Amniotic epithelial cell (primary cell): ENCODE measurements around the gene ASS1.

Experiments used
- DNase-seq: peaks from one replicate; pipeline ENCODE4 v3.0.0-alpha.2; 2010; ENCODE audit warnings: low read depth

ASS1 gene

DNA sequence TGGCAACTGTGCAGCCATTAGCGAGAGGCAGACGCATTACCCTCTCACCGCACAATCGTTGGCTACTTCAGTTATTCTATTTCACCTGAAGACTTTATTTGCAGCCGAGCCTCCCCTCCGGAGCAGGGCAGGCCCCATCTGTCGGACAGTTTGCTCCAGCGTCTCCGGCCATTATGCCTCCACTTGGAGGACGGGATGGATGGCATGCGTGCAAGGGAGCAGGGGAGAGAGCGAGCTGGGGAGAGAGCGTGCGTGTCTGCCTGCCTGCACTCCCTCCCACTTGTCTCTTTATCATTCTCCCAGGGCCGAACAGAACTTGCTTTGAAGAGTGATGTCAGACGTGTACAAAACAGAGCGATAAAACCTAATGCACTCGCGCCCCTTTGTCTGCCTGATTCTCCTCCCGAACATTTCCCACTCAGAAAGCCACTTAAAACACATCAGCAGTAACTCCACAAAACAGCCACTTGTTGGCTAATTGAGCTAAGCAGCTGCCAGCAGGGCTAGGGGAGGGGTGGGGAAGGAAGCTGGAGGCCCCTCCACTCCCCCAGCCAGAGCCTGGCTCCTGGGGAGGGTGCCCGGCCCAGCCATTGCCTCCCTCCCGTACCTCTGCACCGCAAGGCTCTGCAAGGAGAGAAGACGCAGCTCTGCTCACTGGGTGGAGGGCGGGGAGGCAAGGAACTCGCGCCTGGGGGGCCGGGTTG lies 91.2 kb downstream of the ASS1 start:
- peak; percentile 81 for DNase-seq

DNA sequence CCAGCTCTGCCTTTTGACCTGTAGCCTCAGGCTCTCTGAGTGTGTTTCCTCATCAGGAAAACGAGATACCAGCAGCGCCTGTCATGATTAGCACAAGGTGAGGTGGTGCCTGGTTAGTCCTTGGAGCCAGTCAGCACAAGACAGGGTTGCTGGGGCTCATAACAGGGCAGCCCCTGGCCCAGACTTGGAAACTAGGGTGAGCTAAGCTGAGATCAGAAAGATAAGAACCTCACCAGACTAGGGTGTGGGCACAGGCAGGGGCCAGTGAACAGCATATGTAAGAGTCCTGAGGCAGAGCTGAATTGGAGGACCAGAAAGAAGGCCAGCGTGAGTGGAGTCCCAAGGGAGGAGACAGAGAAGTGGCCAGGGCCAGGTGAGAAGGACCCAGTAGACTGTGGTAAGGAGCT lies 91.9 kb downstream of the ASS1 start:
- no peak for DNase-seq

DNA sequence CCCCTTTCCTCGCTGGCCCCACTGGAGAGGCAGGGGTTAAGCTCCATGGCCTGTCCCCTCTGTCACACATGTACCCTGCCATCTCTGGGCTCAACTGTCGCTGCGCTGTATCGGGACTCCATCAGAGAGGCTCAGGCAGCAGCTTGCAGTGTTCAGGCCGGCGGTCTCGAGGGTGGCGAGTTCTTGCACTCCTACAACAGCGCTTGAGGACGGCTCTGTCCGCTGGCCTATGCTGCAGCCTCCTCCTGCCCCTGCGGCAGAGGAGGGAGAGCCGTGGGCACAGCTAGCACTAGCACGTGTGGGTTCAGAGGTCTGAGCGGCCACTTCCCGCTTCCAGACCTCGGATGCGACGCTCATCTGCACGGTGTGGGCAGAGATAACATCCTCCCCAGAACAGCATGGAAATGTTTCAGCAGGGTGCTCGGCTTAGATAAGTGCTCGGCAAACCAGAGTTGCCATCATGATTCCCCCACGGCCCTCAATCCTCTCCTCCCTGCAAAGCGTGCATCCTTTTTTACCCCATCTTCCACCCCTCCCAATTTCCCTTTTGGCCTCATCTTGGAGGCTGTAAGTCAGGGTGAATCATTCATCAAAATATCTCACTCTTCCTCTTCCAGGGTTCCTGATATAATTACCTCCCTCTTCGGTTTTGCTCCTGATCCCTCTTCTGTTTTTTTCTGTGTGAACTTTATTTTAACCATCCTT lies 92.7 kb downstream of the ASS1 start:
- no peak for DNase-seq

DNA sequence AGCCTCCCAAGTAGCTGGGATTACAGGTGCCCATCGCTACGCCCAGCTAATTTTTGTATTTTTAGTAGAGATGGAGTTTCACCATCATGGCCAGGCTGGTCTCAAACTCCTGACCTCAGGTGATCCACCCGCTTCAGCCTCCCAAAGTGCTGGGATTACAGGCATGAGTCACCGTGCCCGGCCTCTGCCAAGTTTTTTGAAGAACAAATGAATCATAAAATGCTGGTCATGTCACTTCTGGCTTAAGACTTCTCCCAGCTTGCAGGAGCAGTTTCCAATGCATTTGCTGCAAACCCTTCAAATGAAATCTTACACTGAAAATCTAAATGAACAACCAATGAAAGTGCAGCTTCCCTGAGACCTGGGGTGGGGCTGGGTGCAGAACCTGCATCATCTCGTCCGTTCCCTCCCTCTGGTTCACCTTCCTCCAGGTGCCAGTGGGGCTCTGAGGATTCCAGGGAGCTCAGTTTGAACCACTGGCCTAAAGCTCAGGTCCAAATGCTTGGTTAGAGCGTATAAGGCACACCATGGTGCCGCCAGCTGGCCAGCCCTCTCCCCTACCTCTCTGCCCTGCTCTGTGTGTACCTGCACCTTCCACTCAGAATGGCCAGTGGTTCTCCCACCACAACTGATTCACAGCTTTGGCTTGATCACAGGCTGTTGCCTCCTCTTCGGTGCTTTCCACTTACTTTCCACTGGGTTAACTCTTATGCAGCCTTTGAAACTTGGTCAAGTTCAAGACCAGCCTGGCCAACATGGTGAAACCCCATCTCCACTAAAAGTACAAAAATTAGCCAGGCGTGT lies 94.9 kb downstream of the ASS1 start:
- DNase-seq = peak; percentile 78

GRCh38 chr9:130541533-130541932 lies 96.8 kb downstream of the ASS1 start:
- DNase-seq = no peak

DNA sequence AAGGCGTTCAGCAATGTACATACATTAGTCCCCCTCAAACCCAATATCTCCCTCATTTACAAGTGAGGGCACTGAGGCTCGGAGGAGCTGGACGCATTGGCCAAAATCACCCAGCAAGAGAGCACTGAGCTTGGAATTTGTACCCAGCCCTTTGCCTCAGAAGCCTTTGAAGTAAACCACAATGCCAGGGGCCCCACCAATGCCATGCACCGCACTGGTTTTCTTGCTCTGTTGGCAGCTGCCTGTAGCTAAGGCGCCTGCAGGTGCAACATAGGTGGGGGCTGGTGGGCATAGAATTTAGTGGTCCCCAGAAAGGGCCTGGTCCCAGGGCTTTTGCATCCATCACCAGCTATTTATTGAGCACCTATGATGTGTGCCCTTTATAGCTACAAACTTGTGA lies 97.3 kb downstream of the ASS1 start:
- DNase-seq = no peak

DNA sequence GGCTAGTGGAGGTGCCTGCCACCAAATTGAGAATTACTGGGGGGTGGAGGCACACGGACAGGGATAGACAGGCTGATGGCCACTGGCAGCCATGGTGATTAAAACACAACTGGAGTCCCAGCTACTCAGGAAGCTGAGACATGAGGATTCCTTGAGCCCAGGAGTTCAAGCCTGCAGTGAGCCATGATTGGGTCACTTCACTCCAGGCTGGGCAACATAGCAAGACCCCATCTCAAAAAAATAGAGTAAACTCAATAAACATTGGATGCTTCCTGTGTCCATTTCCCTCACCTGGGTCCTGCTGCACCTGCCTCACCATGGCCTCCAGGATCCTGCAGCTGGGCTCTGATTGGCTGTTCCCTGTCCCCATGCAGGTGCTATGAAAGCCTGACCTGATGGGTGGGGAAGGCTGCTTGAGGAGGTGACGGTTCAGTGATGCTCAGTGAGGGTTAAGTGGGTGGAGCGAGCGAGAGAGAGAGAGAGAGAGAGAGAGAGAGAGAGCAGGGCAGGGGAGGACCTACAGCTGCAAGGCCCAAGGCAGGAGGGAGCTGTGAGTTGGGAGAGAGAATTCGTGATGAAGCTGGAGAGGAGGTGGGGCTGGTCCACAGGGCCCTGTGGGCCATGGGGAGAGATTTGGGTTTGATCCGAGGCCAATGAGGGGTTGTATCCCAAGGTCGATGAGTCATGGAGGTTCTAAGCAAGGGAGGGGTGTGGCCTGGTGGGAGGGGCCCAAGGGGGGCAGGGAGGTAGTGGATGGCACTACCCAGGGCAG lies 97.9 kb downstream of the ASS1 start:
- DNase-seq = no peak

DNA sequence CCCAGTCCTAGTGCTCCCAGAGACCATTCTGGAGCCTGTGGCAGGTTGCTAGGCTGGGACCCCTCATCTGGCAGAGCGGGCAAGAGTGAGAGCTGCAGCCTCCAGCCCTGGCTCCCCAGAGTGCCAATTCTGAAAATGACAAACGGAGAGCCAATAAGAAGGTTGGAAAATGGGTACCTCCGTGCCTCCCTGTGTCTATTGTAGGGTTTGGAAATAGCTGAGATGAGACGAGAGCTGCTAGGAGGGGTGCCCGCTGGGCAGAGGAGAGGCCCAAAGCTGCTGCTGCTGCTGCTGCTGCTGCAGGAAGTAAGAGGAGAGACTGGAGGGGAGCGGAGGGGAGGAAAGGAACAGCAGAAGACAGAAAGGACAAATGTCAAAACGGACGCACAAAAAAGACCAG lies 98.6 kb downstream of the ASS1 start:
- DNase-seq = no peak

- DNase-seq = no peak
These were observed 99.1 kb downstream of the ASS1 start for GRCh38 chr9:130543859-130544258.

GRCh38 chr9:130544364-130544763 lies 99.6 kb downstream of the ASS1 start:
- no peak for DNase-seq

DNA sequence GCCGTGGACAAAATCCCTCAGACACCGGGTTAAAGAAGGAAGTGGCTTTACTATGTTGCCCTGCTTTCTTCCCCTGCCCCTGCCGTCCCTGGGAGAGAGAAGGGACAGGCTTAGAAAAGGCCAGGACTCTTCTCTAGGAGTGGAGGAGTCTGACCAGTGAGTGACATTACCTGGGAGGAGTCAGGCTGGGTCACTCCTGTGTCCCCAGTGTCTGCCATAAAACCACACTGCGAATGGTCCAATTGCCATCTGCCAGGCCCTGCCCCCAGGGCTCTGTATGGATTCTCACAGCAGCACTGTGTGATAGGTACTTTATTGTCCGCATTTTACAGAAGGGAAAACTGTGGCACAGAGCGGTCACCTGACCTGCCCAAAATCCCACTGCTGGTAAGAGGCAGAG lies 103.3 kb downstream of the ASS1 start:
- no peak for DNase-seq

DNA sequence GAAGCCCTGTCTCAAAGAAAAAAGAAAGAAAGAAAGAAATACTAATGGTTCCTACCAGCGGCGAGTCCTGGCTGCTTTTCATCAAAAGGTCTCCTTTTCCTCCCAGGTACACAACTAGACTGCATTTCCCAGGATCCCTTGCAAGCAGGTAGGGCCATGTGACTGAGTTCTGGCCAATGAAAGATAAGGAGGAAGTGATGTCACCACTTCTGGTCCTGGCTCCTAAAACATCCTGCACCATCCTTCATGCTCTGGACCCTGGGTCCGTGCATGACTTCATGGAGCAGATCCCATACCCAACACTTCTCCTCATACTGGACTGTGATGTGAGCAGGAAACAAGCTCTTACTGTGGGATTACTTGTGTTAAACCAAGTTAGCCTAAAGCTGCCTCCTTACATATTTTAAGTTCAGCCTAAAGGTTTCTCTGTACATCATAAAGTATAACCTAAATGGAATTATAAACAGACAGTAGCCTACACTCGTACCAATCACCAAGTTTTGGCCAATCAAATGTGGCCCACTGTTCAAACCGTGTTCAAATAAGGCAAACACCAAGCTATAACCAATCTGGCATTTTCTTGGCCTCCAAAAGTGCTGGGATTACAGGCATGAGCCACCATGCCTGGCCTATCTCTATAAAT lies 104.5 kb downstream of the ASS1 start:
- no peak for DNase-seq
